ENCODE measurements around the gene DHRSX. TPM values are rescaled to one million over a fixed set of nuclear protein-coding genes. Genes with fewer than 3 reads are reported as not detected.

The DHRSX gene
- total and polyA plus RNA-seq, 2 donors (not counting 1 experiment from before 2014, with no cell fraction given): 23.7 to 25.6 TPM

- Histone ChIP-seq H4K20me1 (ENCODE audit: control insufficient read depth, extremely low read depth, insufficient read depth, low read length) (no peaks in the 10 kb centered on the region), H3K9me3 (ENCODE audit: control insufficient read depth, insufficient read depth, low read depth, low read length) (no peaks in the 10 kb centered on the region), H3K79me2 (ENCODE audit: control insufficient read depth, insufficient read depth, low read length) (no peaks in the 10 kb centered on the region), H3K4me1 (ENCODE audit: control insufficient read depth, extremely low read depth, insufficient read depth, low read length) (no peaks in the 10 kb centered on the region), H3K4me3 (replicated peaks in 1 of 4; ENCODE audit: control extremely low read depth in 1 of 4, insufficient read depth in 1 of 4, low read depth in 3 of 4, low read length in 4 of 4) (no peak overlapping the region), H3K4me2 (ENCODE audit: extremely low read depth, insufficient read depth, low read length) (no peak overlapping the region), H3K9ac (ENCODE audit: insufficient read depth, low read length) (no peak overlapping the region), H2AFZ (ENCODE audit: low read length) (no peak overlapping the region), H3K27me3 (ENCODE audit: control insufficient read depth, insufficient read depth, low read length) (no peaks in the 10 kb centered on the region), H3K27ac (ENCODE audit: insufficient read depth, low read length) (no peak overlapping the region), H3K36me3 (ENCODE audit: control insufficient read depth, insufficient read depth, low read length) (no peaks in the 10 kb centered on the region)
- TF ChIP-seq EZH2 (IDR thresholded peaks at IDR 0.05; ENCODE audit: low read length, missing control alignments) (no peak), CTCF (conservative IDR thresholded peaks at IDR 0.05 in 1 of 2, IDR thresholded peaks at IDR 0.05 in 1 of 2; ENCODE audit: low read depth in 1 of 2, low read length in 2 of 2) (no peak)
- DNase-seq (ENCODE audit: low read depth in 2 of 2): no peak
Observed at GRCh38 chrX:2408856-2409255, 91.9 kb downstream of the DHRSX start.

- no peak for DNase-seq (ENCODE audit: low read depth in 2 of 2)
Observed at GRCh38 chrX:2406891-2407518, 93.8 kb downstream of the DHRSX start.

GRCh38 chrX:2404776-2405175 is 96.0 kb downstream of the DHRSX start:
- Histone ChIP-seq H2AFZ (ENCODE audit: low read length) (no peak overlapping the region), H3K9ac (ENCODE audit: insufficient read depth, low read length) (no peak overlapping the region), H3K27me3 (ENCODE audit: control insufficient read depth, insufficient read depth, low read length) (no peaks in the 10 kb centered on the region), H3K4me3 (replicated peaks in 1 of 4; ENCODE audit: control extremely low read depth in 1 of 4, insufficient read depth in 1 of 4, low read depth in 3 of 4, low read length in 4 of 4) (no peak overlapping the region), H4K20me1 (ENCODE audit: control insufficient read depth, extremely low read depth, insufficient read depth, low read length) (no peaks in the 10 kb centered on the region), H3K36me3 (ENCODE audit: control insufficient read depth, insufficient read depth, low read length) (no peaks in the 10 kb centered on the region), H3K27ac (ENCODE audit: insufficient read depth, low read length) (no peak overlapping the region), H3K4me2 (ENCODE audit: extremely low read depth, insufficient read depth, low read length) (no peak overlapping the region), H3K79me2 (ENCODE audit: control insufficient read depth, insufficient read depth, low read length) (no peaks in the 10 kb centered on the region), H3K9me3 (ENCODE audit: control insufficient read depth, insufficient read depth, low read depth, low read length) (no peaks in the 10 kb centered on the region), H3K4me1 (ENCODE audit: control insufficient read depth, extremely low read depth, insufficient read depth, low read length) (no peaks in the 10 kb centered on the region)
- TF ChIP-seq EZH2 (IDR thresholded peaks at IDR 0.05; ENCODE audit: low read length, missing control alignments): no peak
- TF ChIP-seq CTCF (conservative IDR thresholded peaks at IDR 0.05 in 1 of 2, IDR thresholded peaks at IDR 0.05 in 1 of 2; ENCODE audit: low read depth in 1 of 2, low read length in 2 of 2): no peak
- DNase-seq (ENCODE audit: low read depth in 2 of 2): no peak

More at GRCh38 chrX:2406891-2407518, 93.8 kb downstream of the DHRSX start:
- Histone ChIP-seq H4K20me1 (ENCODE audit: control insufficient read depth, extremely low read depth, insufficient read depth, low read length) (no peaks in the 10 kb centered on the region), H3K4me3 (replicated peaks in 1 of 4; ENCODE audit: control extremely low read depth in 1 of 4, insufficient read depth in 1 of 4, low read depth in 3 of 4, low read length in 4 of 4) (no peak overlapping the region), H3K36me3 (ENCODE audit: control insufficient read depth, insufficient read depth, low read length) (no peaks in the 10 kb centered on the region), H3K4me1 (ENCODE audit: control insufficient read depth, extremely low read depth, insufficient read depth, low read length) (no peaks in the 10 kb centered on the region), H3K27me3 (ENCODE audit: control insufficient read depth, insufficient read depth, low read length) (no peaks in the 10 kb centered on the region), H3K9me3 (ENCODE audit: control insufficient read depth, insufficient read depth, low read depth, low read length) (no peaks in the 10 kb centered on the region), H3K4me2 (ENCODE audit: extremely low read depth, insufficient read depth, low read length) (no peak overlapping the region), H3K27ac (ENCODE audit: insufficient read depth, low read length) (no peak overlapping the region), H2AFZ (ENCODE audit: low read length) (no peak overlapping the region), H3K79me2 (ENCODE audit: control insufficient read depth, insufficient read depth, low read length) (no peaks in the 10 kb centered on the region), H3K9ac (ENCODE audit: insufficient read depth, low read length) (no peak overlapping the region)
- TF ChIP-seq CTCF (conservative IDR thresholded peaks at IDR 0.05 in 1 of 2, IDR thresholded peaks at IDR 0.05 in 1 of 2; ENCODE audit: low read depth in 1 of 2, low read length in 2 of 2): no peak
